GM12801 (cell line): ENCODE data around the gene MAFB.

Experiments
- CTCF ChIP-seq: IDR thresholded peaks from one replicate; pipeline ENCODE4 v1.5.1; 2011; ENCODE audit warnings: control low read depth; ENCODE audit not compliant: insufficient read length; ENCODE audit errors: extremely low read depth

MAFB gene

GRCh38 chr20:40652441-40652987 is 36.5 kb downstream of the MAFB start:
- no peak for TF ChIP-seq CTCF

- no peak for TF ChIP-seq CTCF
Observed at GRCh38 chr20:40651151-40651550, 37.9 kb downstream of the MAFB start.

GRCh38 chr20:40650707-40651106 is 38.3 kb downstream of the MAFB start:
- TF ChIP-seq CTCF = no peak

GRCh38 chr20:40648210-40649072 is 40.6 kb downstream of the MAFB start:
- no peak for TF ChIP-seq CTCF

GRCh38 chr20:40646813-40647212 is 42.2 kb downstream of the MAFB start:
- no peak for TF ChIP-seq CTCF

GRCh38 chr20:40646361-40646760 is 42.7 kb downstream of the MAFB start:
- no peak for TF ChIP-seq CTCF

- TF ChIP-seq CTCF = no peak
Observed at GRCh38 chr20:40644863-40645262, 44.2 kb downstream of the MAFB start.
